ENCODE results near the gene PLEKHH1.

- TF ChIP-seq POLR2A (IDR thresholded peaks at IDR 0.05) (no peak), CTCF (IDR thresholded peaks at IDR 0.05) (no peak)
These were observed 43.3 kb downstream of the PLEKHH1 start for GRCh38 chr14:67576216-67576955.
